Loucy (cell line): ENCODE data around the gene KRR1.
"Not testable (repeated sequence)": the region's sequence is repeated elsewhere in the genome, so short reads cannot be mapped to it uniquely, and the experiment has no call there.

Source experiments
- H2AFZ ChIP-seq: fragments of 200-600 bp; sonication (generic); 2 replicates; pipeline ENCODE4 v1.6.0; 2016; ENCODE audit warnings: antibody characterized with exemption, mild to moderate bottlenecking, low read length, moderate library complexity
- H3F3A ChIP-seq: fragments of 200-600 bp; 2 replicates; pipeline ENCODE4 v1.6.0; 2016; ENCODE audit warnings: antibody characterized with exemption, low read depth, mild to moderate bottlenecking
- H3K27me3 ChIP-seq: fragments of 200-600 bp; sonication (generic); 2 replicates; pipeline ENCODE4 v1.6.1; 2014; ENCODE audit warnings: low read length, mild to moderate bottlenecking; ENCODE audit not compliant: insufficient read depth, poor library complexity, severe bottlenecking
- H3K36me3 ChIP-seq: fragments of 200-600 bp; sonication (generic); 2 replicates; pipeline ENCODE4 v1.6.1; 2016; ENCODE audit warnings: low read length; ENCODE audit not compliant: insufficient read depth
- H3K4me1 ChIP-seq: fragments of 200-600 bp; sonication (generic); 2 replicates; pipeline ENCODE4 v1.5.1; 2014; ENCODE audit warnings: low read length, mild to moderate bottlenecking; ENCODE audit not compliant: insufficient read depth, poor library complexity, severe bottlenecking
- H3K4me2 ChIP-seq: fragments of 200-600 bp; sonication (generic); 2 replicates; pipeline ENCODE4 v1.6.0; 2014; ENCODE audit warnings: antibody characterized with exemption, low read length, low read depth, mild to moderate bottlenecking; ENCODE audit not compliant: poor library complexity, severe bottlenecking
- H3K4me3 ChIP-seq: fragments of 200-600 bp; sonication (generic); 2 replicates; pipeline ENCODE4 v1.5.1; 2014; ENCODE audit warnings: low read length, mild to moderate bottlenecking, mixed read lengths; ENCODE audit not compliant: poor library complexity, severe bottlenecking
- H3K79me2 ChIP-seq: fragments of 200-600 bp; sonication (generic); 2 replicates; pipeline ENCODE4 v1.6.1; 2014; ENCODE audit warnings: low read length; ENCODE audit not compliant: insufficient read depth
- H3K9ac ChIP-seq: fragments of 200-600 bp; sonication (generic); 2 replicates; pipeline ENCODE4 v1.6.0; 2014; ENCODE audit warnings: mild to moderate bottlenecking, low read depth, low read length, moderate library complexity; ENCODE audit not compliant: poor library complexity, severe bottlenecking
- H3K9me2 ChIP-seq: fragments of 200-600 bp; sonication (generic); replicated peaks from 2 replicates; pipeline ENCODE4 v1.6.1; 2016; ENCODE audit warnings: low read depth, low read length, mixed read lengths
- H3K9me3 ChIP-seq: fragments of 200-600 bp; sonication (generic); 2 replicates; pipeline ENCODE4 v1.6.1; 2014; ENCODE audit warnings: mild to moderate bottlenecking, antibody characterized with exemption, low read length, low read depth; ENCODE audit not compliant: insufficient read depth
- H4K20me1 ChIP-seq: fragments of 200-600 bp; sonication (generic); 2 replicates; pipeline ENCODE4 v1.6.0; 2014; ENCODE audit warnings: antibody characterized with exemption, low read length, mild to moderate bottlenecking; ENCODE audit not compliant: insufficient read depth, poor library complexity, severe bottlenecking
- EZH2phosphoT487 ChIP-seq: fragments of 200-600 bp; IDR thresholded peaks from 2 replicates; pipeline ENCODE4 v1.6.1; 2018; ENCODE audit warnings: antibody characterized with exemption, mild to moderate bottlenecking, moderate library complexity, borderline replicate concordance
- TF ChIP-seq, protein P1 (sequence below): fragments of 200-600 bp; sonication (generic); conservative IDR thresholded peaks from 2 replicates; pipeline ENCODE4 v1.5.1; 2014; ENCODE audit warnings: mild to moderate bottlenecking, antibody characterized with exemption, low read length

KRR1 gene

DNA sequence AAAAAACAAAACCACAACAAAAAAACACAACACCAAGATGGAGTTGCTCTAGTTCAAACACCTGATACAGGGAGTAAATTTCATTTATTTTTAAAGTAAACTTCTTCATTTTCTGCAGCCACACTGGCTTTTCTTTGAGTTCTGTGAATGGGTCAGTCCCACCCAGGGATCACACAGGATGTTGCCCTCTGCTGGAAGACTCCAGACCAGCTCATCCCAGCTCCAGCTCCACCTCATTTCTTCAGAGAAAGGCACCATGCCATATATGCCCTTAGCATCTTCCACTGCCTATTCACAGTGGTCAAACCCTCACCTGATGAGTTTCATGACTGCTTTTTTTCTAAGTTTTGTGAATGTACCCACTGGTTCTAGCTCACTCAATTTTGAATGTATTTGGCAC lies 22.9 kb downstream of the KRR1 start:
- Histone ChIP-seq H3K36me3 (no peaks in the 10 kb centered on the region), H3K9ac (no peak overlapping the region), H3K9me3 (no peaks in the 10 kb centered on the region), H2AFZ (no peak overlapping the region), H3K4me1 (peaks cover 19% of the 10 kb centered on the region), H3K4me2 (no peak overlapping the region), H4K20me1 (no peaks in the 10 kb centered on the region), H3K4me3 (no peak overlapping the region), H3K27me3 (no peaks in the 10 kb centered on the region), H3K9me2 (no peaks in the 10 kb centered on the region), H3K79me2 (no peaks in the 10 kb centered on the region), H3F3A (no peaks in the 10 kb centered on the region)
- TF ChIP-seq, protein P1, sequence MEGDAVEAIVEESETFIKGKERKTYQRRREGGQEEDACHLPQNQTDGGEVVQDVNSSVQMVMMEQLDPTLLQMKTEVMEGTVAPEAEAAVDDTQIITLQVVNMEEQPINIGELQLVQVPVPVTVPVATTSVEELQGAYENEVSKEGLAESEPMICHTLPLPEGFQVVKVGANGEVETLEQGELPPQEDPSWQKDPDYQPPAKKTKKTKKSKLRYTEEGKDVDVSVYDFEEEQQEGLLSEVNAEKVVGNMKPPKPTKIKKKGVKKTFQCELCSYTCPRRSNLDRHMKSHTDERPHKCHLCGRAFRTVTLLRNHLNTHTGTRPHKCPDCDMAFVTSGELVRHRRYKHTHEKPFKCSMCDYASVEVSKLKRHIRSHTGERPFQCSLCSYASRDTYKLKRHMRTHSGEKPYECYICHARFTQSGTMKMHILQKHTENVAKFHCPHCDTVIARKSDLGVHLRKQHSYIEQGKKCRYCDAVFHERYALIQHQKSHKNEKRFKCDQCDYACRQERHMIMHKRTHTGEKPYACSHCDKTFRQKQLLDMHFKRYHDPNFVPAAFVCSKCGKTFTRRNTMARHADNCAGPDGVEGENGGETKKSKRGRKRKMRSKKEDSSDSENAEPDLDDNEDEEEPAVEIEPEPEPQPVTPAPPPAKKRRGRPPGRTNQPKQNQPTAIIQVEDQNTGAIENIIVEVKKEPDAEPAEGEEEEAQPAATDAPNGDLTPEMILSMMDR = peak; percentile 58
- no peak for TF ChIP-seq EZH2phosphoT487

DNA sequence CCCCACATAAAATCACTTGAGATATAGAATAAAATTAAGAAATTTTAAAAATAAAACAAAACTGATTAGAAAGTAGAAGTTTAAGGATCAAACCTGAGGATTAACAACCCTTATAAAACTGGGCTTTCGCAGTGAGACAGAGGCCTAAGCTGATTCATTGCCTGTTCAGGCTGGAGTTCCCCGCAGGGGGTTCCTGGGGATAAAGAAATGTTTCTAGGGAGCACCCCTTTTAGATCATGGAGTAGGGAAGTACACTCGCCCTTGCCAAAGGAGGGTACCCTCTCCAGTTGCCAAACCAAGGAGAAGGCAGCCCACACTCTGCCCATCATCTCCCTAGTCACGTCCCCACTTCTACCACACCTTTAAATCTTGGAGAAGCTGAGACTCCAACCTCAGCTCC lies 24.1 kb downstream of the KRR1 start:
- Histone ChIP-seq H4K20me1 (no peaks in the 10 kb centered on the region), H3K4me2 (no peak overlapping the region), H3K79me2 (no peaks in the 10 kb centered on the region), H2AFZ (no peak overlapping the region), H3K4me3 (no peak overlapping the region), H3K9ac (no peak overlapping the region), H3K36me3 (no peaks in the 10 kb centered on the region), H3F3A (no peaks in the 10 kb centered on the region), H3K27me3 (no peaks in the 10 kb centered on the region), H3K9me3 (no peaks in the 10 kb centered on the region), H3K9me2 (no peaks in the 10 kb centered on the region), H3K4me1 (peaks cover 13% of the 10 kb centered on the region)
- TF ChIP-seq EZH2phosphoT487 = no peak
- TF ChIP-seq, protein P1 = no peak

DNA sequence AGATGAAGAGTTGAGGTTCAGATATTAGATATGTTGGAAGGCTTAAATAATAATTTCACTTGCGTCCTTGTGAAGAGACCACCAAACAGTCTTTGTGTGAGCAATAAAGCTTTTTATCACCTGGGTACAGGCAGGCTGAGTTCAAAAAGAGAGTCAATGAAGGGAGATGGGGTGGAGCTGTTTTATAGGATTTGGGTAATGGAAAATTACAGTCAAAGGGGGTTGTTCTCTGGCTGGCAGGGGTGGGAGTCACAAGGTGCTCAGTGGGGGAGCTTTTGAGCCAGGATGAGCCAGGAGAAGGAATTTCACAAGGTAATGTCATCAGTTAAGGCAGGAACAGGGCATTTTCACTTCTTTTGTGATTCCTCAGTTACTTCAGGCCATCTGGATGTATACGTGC lies 27.0 kb downstream of the KRR1 start:
- not testable (repeated sequence) for H3K9me3 ChIP-seq, H3K79me2 ChIP-seq, H3K36me3 ChIP-seq, H4K20me1 ChIP-seq, H3K27me3 ChIP-seq, H3K9me2 ChIP-seq, H3K9ac ChIP-seq, H3F3A ChIP-seq, H3K4me2 ChIP-seq, H3K4me3 ChIP-seq, H2AFZ ChIP-seq
- peaks cover 35% of the 10 kb centered on the region for H3K4me1 ChIP-seq

DNA sequence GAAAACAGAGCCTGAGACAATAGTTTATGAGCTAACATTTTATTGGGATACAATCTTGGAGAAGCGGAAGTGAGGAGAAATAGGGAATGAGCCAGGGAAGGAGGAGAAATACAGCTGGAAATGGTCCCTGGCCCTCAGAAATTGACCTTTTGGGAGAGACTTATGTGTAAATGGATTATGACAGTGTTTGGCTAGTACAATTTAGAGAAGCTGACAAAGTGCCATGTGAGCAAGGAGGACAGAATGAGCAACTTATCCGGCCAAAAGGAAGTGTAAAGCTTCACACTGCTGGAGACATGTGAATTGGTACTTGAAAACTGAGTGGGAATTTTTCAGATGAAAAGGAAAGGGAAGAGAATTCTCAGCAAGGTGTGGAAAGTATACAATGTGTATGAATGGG lies 28.0 kb downstream of the KRR1 start:
- no peaks in the 10 kb centered on the region for H3F3A ChIP-seq
- no peak overlapping the region for H3K4me2 ChIP-seq
- no peak overlapping the region for H3K4me3 ChIP-seq
- H3K9ac ChIP-seq = no peak overlapping the region
- H3K36me3 ChIP-seq = no peaks in the 10 kb centered on the region
- H2AFZ ChIP-seq = no peak overlapping the region
- peaks cover 35% of the 10 kb centered on the region for H3K4me1 ChIP-seq
- H3K9me3 ChIP-seq = no peaks in the 10 kb centered on the region
- H3K27me3 ChIP-seq = no peaks in the 10 kb centered on the region
- no peak for TF ChIP-seq EZH2phosphoT487
- TF ChIP-seq, protein P1 = no peak
- H3K79me2 ChIP-seq = no peaks in the 10 kb centered on the region
- no peaks in the 10 kb centered on the region for H4K20me1 ChIP-seq
- no peaks in the 10 kb centered on the region for H3K9me2 ChIP-seq
